Endometrial microvascular endothelial cells (primary cell): ENCODE data around the gene DNAH9. TPM values are rescaled to one million over a fixed set of nuclear protein-coding genes. Genes with fewer than 3 reads are reported as not detected.

Source experiments
- in situ Hi-C: cut with HindIII; loops from 2 replicates; pipeline ENCODE4 v1.10.0; 2017; ENCODE audit warnings: low sequenced_read_pairs, low pct_unique_long_range_greater_than_20kb; ENCODE audit errors: inconsistent ontology term
- total RNA-seq: library from RNA; depleted of rRNA; stranded (reverse); fragments of >200 nt; gene quantifications from one replicate; pipeline ENCODE4 v1.2.3, GENCODE V29; 2015; ENCODE audit errors: inconsistent ontology term

The DNAH9 gene
- total RNA-seq, 1 donor from 2014 or later = 0.46 TPM

- in situ Hi-C loops = no loop called here
Observed at GRCh38 chr17:11641521-11642275, 43.4 kb downstream of the DNAH9 start.

- in situ Hi-C loops = no loop called here
Observed at GRCh38 chr17:11642655-11643054, 44.4 kb downstream of the DNAH9 start.

GRCh38 chr17:11643851-11644250 is 45.6 kb downstream of the DNAH9 start:
- in situ Hi-C loops = no loop called here

DNA sequence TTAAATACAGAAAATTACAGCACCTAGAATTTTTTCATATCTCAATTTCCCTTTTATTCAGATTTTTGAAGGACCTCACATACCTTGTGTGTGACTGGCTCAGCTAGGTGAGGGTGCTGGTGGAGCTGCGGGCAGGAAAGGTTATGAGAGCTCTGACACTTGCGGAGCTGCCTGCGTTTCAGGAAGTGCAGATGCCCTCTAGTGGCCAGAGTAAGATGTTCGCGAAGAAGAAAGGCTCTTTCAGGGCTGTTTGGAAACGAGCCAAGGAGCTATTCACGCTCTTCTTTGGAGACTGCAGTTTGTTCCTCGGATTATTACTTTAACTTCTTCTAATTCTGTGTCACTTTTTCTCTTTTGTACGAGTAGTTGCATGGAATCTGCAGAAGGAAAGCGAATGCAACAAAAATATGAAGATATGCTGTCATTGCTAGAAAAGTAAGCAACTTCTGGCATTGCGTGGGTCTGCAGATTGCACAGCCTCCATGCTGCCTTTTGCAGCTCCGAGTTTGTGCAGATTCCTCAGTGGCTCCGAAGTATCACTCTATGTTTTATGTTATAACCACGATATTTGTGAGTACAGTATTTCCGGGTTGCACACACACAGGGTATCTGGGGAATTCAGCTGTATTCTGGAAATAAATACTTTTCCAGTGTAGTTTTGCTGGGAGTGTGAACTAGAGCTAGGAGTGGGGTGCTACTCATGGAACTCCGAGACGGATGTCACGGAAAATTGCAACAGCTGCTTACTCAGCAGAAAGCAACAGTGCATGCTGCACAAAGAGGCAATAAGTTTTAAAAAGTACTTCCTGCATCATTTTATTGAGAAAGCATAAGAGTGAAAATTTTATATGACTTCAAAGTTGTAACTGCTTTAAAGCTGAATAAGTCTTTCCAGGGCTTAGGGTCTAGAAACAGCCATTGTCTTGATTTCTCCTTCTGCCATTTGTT is 46.3 kb downstream of the DNAH9 start:
- in situ Hi-C loops = no loop called here

DNA sequence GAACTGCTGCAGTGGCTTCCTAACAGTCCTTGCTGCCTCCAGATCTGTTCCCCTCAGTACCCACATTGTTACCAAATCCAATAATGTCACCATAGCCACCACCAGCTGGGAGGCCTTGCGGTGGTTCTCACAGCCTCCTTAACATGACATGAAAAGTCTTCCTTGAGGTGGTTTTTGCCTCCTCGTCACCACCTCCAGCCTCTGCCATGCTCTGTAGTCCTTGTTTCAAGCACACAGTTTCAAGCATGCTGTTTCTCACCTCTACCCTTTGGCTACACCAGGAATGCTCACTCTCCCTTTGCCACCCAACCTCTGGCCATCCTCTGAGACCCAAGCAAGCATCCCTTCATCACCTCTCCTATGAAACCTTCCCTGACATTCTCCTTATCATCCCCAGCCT is 47.2 kb downstream of the DNAH9 start:
- in situ Hi-C loops = no loop called here

GRCh38 chr17:11651089-11651488 is 52.8 kb downstream of the DNAH9 start:
- in situ Hi-C loops = no loop called here

DNA sequence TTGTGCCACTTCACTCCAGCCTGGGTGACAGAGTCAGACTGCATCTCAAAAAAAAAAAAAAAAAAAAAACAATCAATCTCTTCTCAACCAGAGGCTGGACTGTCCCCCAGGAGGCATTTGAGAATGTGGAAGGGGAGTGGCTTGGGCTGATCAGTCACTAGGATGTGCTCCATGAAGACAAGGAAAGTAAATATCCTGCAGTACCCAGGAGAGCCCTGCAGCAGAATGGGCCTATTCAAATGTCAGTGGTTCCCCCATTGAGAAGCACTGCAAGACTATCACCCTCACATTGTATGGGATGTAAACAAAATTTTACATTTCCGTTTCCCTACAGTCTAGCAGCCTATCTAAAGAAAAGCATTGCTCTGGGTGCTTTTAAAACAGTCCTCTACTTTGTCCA is 70.3 kb downstream of the DNAH9 start:
- in situ Hi-C loops = no loop called here

DNA sequence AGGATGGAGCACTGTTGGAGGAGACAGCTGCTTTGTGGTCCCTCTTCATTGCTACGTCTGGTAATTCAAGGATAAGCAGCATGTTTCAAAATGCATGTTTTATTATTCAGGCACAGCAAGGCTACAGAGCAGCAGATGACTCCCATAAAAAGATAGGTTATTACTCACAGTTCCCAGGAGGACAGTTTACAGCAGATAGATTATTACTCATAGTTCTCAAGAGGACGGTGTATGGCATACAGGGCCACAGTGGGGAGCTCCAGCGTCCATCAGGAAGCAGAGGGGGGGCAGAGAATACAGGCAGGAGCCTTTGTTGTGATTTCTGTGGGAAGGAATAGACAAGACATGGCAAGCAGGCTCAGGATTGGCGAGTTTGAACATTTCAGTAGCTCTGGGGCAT is 72.9 kb downstream of the DNAH9 start:
- in situ Hi-C loops = no loop called here

DNA sequence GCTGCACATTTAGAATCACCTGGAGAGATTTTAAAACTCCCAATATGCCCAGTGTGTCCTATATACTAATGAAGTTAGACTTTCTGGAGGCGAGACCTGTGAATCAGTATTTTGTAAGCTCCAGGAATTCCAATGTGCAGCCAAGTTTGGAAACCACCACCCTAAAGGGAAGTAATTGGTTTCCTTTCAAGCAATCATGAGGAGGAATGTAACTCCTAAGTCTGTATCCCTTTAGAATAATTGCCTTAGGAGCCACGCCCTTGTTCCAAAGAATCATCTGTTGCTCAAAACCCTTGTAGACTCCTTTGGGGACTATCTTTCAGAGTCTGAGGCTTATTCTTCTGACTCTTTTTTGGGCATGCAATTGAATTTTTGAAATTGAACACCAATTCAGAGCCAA is 84.4 kb downstream of the DNAH9 start:
- in situ Hi-C loops = no loop called here

GRCh38 chr17:11690681-11691080 is 92.4 kb downstream of the DNAH9 start:
- in situ Hi-C loops = no loop called here

GRCh38 chr17:11692688-11693087 is 94.4 kb downstream of the DNAH9 start:
- in situ Hi-C loops = no loop called here

DNA sequence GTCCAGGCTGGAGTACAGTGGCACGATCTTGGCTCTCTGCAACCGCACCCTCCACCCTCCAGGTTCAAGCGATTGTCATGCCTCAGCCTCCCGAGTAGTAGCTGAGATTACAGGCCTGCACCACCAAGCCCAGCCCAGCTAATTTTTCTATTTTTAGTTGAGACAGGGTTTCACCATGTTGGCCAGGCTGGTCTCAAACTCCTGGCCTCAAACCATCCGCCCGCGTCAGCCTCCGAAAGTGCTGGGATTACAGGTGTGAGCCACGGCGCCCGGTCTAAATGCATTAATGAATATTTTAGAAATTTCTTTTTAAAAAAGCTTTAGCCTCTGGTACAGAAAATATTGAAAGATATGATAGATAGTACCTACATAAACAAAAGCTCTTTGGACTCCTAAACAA is 95.0 kb downstream of the DNAH9 start:
- in situ Hi-C loops = no loop called here

DNA sequence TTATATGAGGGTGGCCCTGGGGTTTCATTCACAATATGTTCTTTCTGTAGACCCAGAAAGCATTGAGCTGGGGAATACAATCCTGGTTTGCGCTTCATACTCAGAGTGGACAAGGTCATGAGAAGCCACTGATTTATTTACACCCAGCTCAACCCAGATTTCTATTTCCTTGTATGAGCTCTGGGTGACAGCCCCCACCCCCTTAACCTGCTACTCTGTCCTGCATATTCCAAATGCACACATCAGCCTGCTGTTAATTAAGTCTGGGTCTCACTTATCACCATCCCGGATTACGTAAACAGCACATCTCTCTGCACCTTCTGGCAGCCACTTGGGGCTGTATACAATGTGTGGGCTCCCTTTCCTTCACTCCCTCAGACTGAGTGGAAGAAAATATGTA is 102.4 kb downstream of the DNAH9 start:
- in situ Hi-C loops = no loop called here

- in situ Hi-C loops = no loop called here
Observed at GRCh38 chr17:11701911-11702310, 103.6 kb downstream of the DNAH9 start.

- in situ Hi-C loops = no loop called here
Observed at GRCh38 chr17:11704041-11704440, 105.8 kb downstream of the DNAH9 start.

DNA sequence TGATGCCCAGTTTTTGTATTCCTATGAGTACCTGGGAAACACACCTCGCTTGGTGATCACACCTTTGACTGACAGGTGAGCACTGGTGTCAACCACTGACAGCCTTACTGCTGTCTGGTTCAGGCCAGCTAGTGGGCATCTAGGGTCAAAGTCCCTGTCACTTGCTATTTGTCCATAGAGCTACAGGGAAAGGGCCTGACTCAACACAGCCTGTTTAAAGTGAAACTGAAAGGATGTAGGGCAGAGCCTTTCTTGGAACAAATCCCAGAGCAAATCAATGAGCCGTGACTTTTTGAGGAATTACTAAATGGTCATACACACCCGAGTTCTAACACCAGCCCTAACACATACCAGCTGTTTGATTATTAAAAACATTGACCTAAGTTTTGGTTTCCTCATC is 106.8 kb downstream of the DNAH9 start:
- in situ Hi-C loops = no loop called here

GRCh38 chr17:11707586-11707985 is 109.3 kb downstream of the DNAH9 start:
- in situ Hi-C loops = no loop called here

- in situ Hi-C loops = no loop called here
Observed at GRCh38 chr17:11712456-11712855, 114.2 kb downstream of the DNAH9 start.

GRCh38 chr17:11719203-11719602 is 120.9 kb downstream of the DNAH9 start:
- in situ Hi-C loops = no loop called here

GRCh38 chr17:11719856-11720255 is 121.6 kb downstream of the DNAH9 start:
- in situ Hi-C loops = no loop called here
